Transverse colon (tissue), 4 donors: ENCODE measurements around the gene RER1.

Experiments
- EP300 ChIP-seq: sonication (generic); formaldehyde crosslinking; IDR thresholded peaks from one replicate; pipeline ENCODE4 v1.6.1; 2017; ENCODE audit warnings: antibody characterized with exemption, low read depth
- POLR2A ChIP-seq: fragments of 450-650 bp; IDR thresholded peaks from one replicate; pipeline ENCODE4 v1.6.1; 2016; ENCODE audit warnings: antibody characterized with exemption, mild to moderate bottlenecking, moderate library complexity
- POLR2AphosphoS5 ChIP-seq, 3 donors: sonication (generic); formaldehyde crosslinking; IDR thresholded peaks; one replicate each; pipeline ENCODE4 v1.6.1; 2016; ENCODE audit warnings: antibody characterized with exemption in 3 of 3
- TF ChIP-seq, protein P1 (sequence below), 5 experiments: fragments of 200-600 bp in 3 of 5; fragments of 450-650 bp in 2 of 5; sonication (generic) in 3 of 5; IDR thresholded peaks; 1 replicate in 2 of 5; 2 replicates in 3 of 5; pipeline ENCODE4 v1.5.1; 2016 to 2017; ENCODE audit warnings: antibody characterized with exemption in 5 of 5, inconsistent platforms in 3 of 5, mild to moderate bottlenecking in 2 of 5, moderate library complexity in 1 of 5

- TF ChIP-seq, protein P1, sequence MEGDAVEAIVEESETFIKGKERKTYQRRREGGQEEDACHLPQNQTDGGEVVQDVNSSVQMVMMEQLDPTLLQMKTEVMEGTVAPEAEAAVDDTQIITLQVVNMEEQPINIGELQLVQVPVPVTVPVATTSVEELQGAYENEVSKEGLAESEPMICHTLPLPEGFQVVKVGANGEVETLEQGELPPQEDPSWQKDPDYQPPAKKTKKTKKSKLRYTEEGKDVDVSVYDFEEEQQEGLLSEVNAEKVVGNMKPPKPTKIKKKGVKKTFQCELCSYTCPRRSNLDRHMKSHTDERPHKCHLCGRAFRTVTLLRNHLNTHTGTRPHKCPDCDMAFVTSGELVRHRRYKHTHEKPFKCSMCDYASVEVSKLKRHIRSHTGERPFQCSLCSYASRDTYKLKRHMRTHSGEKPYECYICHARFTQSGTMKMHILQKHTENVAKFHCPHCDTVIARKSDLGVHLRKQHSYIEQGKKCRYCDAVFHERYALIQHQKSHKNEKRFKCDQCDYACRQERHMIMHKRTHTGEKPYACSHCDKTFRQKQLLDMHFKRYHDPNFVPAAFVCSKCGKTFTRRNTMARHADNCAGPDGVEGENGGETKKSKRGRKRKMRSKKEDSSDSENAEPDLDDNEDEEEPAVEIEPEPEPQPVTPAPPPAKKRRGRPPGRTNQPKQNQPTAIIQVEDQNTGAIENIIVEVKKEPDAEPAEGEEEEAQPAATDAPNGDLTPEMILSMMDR (IDR thresholded peaks at IDR 0.05) = peak; percentile 36 to 47 (median 43)
- no peak for TF ChIP-seq POLR2AphosphoS5 (IDR thresholded peaks at IDR 0.05)
- TF ChIP-seq POLR2A = no peak
- no peak for TF ChIP-seq EP300
Measured at GRCh38 chr1:2382621-2383361, 8.8 kb upstream of the RER1 start.
